Fibroblast of pulmonary artery (primary cell): ENCODE results near the gene CAMKK2.
"Not testable (repeated sequence)": the region's sequence is repeated elsewhere in the genome, so short reads cannot be mapped to it uniquely, and the experiment has no call there.

Experiments used
- DNase-seq: peaks from one replicate; pipeline ENCODE4 v3.0.0-alpha.2; 2010; ENCODE audit warnings: low read depth
- H3K4me3 ChIP-seq: replicated peaks from 2 replicates; pipeline ENCODE4 v1.5.1; 2011; ENCODE audit warnings: low read depth, mild to moderate bottlenecking, control low read depth, low read length, moderate library complexity
- CTCF ChIP-seq: IDR thresholded peaks from 2 replicates; pipeline ENCODE4 v1.5.1; 2011; ENCODE audit warnings: mild to moderate bottlenecking, control low read depth, low read length, inconsistent platforms; ENCODE audit errors: missing control alignments

The CAMKK2 gene

GRCh38 chr12:121232163-121232562, 64.3 kb downstream of the CAMKK2 start:
- DNase-seq = no peak
- TF ChIP-seq CTCF = no peak
- H3K4me3 ChIP-seq = no peak overlapping the region

- H3K4me3 ChIP-seq = no peak overlapping the region
- no peak for TF ChIP-seq CTCF
- DNase-seq = no peak
Observed at GRCh38 chr12:121230538-121230907, 66.0 kb downstream of the CAMKK2 start.

- H3K4me3 ChIP-seq = not testable (repeated sequence)
- peak; percentile 88 for TF ChIP-seq CTCF
- DNase-seq = peak; percentile 82
Observed at GRCh38 chr12:121229826-121230537, 66.5 kb downstream of the CAMKK2 start.

GRCh38 chr12:121228919-121229665, 67.4 kb downstream of the CAMKK2 start:
- no peak for DNase-seq

GRCh38 chr12:121227294-121227693, 69.2 kb downstream of the CAMKK2 start:
- DNase-seq = no peak
- no peak for TF ChIP-seq CTCF
- no peak overlapping the region for H3K4me3 ChIP-seq

More at GRCh38 chr12:121228919-121229665, 67.4 kb downstream of the CAMKK2 start:
- TF ChIP-seq CTCF = no peak
- H3K4me3 ChIP-seq = no peak overlapping the region

DNA sequence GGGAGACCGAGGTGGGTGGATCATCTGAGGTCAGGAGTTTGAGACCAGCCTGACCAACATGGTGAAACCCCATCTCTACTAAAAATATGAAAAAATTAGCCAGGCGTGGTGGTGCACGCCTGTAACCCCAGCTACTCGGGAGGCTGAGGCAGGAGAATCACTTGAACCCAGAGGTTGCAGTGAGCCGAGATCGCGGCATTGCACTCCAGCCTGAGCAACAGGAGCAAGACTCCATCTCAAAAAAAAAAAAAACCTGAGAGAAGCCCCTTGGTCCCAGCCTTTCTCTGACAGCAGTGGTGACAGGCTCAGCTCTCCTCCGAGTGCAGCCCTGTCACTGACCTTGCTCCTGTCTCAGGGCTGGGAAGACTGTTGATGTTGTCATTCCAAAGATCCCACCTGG, 69.6 kb downstream of the CAMKK2 start:
- DNase-seq, H3K4me3 ChIP-seq: not testable (repeated sequence)

DNA sequence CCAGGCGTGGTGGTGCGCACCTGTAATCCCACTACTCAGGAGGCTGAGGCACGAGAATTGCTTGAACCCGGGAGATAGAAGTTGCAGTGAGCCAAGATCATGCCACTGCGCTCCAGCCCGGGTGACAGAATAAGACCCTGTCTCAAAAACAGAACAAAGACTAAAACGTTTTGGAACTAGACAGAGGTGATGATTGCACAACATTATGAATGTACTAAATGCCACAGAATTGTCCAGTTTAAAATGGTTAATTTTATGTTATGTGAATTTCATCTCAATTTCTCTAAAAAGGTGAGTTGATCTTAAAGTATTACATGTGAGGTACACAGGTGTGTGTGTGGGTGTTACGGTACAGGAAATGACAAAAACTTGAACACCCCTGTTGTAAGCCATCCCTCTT, 70.1 kb downstream of the CAMKK2 start:
- TF ChIP-seq CTCF = no peak

More for the DNA sequence above, 70.1 kb downstream of the CAMKK2 start:
- no peak for DNase-seq
- H3K4me3 ChIP-seq = no peak overlapping the region
